CD4-positive, alpha-beta T cell treated with Interleukin-1 beta for 1 hour (primary cell): ENCODE measurements around the gene APLNR.
A peak's percentile ranks its signal among the peaks of the same experiment; 100 is the strongest.

Experiments
- DNase-seq, 2 donors: peaks; one replicate each; pipeline ENCODE4 v3.0.0-alpha.2; 2020 to 2022

Gene APLNR

GRCh38 chr11:57251037-57251436, 14.0 kb upstream of the APLNR start:
- no peak for DNase-seq

DNA sequence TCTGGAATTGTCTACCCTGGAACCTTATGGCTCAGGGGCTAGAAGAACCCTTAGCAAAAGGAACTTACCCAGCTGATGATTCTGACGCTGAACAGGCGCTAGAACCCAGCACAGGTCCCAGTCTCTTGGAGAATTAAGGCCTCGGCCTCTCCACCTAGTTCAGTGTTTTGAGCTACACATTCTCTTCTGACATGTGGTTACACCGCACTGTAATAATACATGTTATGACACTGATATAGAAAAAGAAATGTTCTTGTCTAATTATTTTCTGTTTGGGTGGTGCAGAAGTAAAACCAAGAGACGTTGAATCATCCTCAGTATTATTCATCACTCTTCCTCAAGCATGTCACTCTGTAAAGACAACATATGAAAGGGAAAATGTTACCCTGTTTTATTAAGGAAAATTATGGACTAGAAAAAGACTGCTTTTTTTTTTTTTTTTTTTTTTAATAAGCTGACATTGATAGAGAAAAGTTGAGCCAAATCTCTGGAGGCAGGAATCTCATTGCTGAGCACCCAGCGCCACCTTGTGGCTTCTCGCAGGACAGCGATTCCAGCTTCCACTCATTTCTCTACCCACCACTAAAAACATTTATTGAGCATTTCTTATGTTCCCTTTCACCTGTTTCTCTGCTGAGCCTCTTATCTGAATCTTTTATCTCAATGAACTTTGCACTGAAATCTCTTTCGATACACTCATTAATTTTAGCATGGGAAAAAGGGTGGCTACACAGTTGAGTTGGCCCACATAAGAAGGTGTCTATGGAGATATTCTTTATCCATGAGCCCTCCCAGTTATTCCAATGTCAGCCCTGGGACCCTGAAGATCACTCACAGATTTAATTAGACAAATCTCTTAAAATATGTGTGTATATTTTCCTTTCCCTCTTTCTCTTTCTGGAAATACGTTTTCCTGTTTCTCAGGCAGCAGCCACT, 12.6 kb upstream of the APLNR start:
- peak; percentile 8 to 11 for DNase-seq

GRCh38 chr11:57248780-57249383, 11.8 kb upstream of the APLNR start:
- DNase-seq = no peak

DNA sequence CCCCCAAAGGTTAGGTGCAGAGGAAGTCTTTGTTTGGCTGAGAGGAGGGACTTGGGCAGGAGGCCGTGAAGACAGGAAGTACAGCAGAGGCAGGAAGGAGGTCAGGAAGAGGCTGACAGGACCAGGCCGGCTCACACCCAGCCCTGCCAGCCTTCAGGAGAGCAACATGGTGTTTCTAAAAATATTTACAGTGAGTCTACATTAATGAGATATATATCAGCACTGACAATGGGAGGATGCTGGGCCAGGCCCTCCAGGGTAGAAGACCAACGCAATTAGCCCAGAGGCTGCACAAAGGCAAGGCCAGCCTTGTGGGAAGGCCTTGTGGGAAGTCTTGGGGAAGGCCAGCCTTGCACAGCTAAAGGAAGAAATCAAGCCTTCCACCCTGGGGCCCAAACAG, 7.9 kb upstream of the APLNR start:
- no peak for DNase-seq

DNA sequence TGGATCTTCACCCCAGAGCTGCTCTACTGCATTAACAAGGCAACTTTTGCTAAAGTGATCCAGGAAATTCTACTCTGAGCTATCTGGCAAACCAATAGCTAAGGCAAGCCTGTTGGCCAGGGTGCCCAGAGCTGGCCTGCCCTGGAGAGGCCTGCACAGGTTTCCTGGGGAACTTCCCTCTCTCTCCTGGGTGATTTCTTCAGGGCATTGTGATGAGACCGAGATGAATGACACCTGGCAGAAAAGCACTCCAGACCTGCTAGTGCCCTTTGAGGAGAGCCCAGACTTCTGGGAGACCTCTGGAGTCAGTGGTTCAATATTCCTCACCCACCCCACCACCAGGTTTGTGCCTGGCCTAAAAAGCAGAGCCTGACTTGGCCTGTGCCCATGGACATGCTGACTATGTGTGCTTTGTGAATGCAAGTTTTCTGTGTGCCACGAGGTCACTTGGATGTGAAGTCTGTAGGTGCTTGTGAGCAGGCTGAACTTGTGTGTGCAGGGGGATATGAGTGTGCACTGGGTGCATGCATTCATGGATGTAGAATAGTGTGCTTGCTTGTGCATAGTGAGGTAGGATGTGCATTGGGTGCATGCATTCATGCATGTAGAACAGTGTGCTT, 4.4 kb upstream of the APLNR start:
- no peak for DNase-seq

GRCh38 chr11:57240757-57241156, 3.7 kb upstream of the APLNR start:
- DNase-seq = no peak

DNA sequence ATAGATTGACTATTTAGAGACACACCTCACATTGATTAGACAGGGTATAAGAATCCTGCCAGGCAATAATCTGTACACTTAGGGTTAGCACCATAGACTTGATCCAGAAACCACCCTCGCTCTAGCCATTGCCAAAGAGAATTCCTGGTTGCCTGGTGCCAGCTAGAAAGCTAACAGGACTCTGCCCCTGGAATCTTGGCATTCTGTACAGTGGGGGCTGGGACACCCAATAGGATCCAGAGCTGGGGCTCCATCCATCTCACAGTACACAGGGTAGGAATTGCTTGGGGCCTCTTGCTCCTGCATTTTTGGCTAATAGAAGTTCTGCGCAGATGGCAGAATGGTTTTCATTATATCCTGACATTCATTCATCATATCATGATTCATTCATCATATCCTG, 3.0 kb upstream of the APLNR start:
- DNase-seq = no peak

DNA sequence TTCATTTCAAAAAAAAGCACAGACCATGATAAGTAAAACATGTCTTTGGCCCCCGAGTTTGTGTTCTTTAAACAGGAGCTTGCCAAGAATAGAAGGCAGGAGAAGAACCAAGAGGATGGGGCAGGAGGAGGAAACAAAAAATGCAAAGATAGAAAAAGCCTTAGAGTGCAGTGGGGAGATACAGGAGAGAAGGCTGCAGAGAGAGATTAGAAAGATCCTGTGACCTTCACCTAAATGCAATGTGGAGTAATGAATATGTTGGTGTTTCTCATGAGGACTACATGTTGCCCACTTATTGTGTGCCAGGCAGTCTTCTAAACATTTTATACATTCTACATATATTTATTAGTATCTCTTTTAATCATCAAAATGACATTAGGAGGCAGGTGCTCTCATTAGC, 2.3 kb upstream of the APLNR start:
- no peak for DNase-seq

GRCh38 chr11:57235761-57236703, 1.0 kb downstream of the APLNR start:
- no peak for DNase-seq

GRCh38 chr11:57233702-57234101, 3.3 kb downstream of the APLNR start:
- no peak for DNase-seq

- no peak for DNase-seq
Measured at GRCh38 chr11:57231539-57232253, 5.4 kb downstream of the APLNR start.

DNA sequence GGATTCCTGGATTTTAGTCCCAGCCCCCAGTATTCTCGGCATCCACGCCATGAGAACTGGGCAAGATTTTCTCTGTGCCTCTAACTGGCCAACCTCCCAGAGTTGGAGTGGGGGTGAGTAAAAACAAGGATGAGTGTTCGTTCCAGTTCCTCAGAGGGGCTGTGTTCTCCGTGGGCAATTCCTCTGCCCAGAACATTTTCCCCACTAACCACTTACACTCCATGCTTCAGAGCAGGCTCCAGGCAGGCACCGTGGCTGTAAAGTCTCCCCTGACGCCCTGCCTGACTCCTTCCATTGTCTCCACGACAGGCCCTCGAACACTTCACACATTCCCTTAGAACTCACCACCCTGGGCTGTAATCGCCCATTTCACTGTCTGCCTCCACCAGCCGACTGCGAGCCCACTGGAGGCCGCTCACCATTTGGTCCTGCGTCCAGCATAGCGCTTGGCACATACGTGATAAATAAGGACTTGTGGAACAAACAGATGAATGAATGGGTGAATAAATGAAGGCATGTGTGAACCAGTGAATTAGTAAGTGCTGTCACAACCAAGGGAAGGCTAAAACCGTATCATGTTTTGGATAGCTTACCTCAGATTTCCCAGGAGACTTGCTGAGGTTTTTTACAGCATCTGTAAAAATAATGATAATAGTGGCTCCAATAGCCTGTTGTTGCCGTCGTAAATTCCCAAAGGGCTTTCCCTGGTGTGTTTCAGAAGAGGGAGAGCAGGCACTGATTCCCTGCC, 6.1 kb downstream of the APLNR start:
- no peak for DNase-seq

GRCh38 chr11:57230316-57230715, 6.7 kb downstream of the APLNR start:
- DNase-seq = no peak

DNA sequence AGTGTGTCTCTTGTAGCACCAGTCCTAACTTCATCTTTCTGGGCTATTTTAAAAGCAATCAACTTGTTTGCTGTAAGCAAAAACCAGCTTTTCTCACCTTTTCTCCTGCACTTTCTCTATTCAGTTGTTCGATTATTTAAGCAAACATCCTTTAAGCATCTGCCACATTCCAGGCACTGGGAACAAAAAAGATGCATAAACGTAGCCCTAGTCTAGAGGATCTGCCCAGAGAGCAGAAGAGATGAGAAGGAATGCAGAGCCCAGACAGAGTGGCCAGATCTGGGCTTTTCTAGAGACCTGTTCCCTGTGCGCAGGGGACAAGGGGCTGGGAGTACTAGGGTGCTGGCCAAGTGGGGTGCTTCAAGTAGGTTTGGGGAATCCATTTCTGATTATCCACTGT, 8.4 kb downstream of the APLNR start:
- DNase-seq = no peak

DNA sequence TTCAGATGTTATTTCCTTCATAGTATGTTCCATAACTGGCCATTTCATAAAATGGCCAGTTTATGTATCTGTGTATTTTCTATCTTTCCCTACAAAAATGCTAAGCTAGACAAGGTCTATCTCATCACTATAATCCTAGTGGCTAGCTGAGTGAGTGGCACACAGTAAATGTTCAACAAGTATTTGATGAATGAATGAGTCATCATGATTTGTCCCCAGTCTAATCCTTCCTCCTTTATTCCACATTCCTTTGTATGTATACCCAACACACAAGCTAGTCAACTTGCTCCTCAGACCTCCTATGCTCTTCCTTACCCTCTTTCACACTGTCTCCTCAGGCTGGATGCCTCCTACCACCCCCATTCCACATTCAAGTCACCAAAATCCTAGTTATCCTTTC, 12.5 kb downstream of the APLNR start:
- no peak for DNase-seq

GRCh38 chr11:57224128-57224527, 12.9 kb downstream of the APLNR start:
- DNase-seq = no peak

DNA sequence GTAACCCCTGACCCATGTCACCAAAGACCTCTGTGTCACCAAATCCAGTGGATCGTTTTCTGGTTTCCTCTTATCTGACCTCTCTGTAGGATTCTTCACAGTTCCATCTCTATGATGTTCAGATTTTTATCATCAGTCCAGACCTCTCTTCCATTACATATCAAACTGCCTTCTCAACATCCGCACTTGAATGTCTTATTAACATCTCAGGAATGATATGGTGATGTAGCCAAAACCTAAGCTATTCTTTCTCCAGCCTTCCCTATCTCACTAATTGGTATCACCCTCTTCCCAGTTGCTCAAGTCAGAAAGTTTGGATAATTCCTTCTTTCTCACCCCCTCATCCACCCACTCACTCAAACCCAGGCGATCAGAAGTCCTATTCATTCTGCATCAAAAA, 13.4 kb downstream of the APLNR start:
- no peak for DNase-seq

GRCh38 chr11:57222239-57222638, 14.8 kb downstream of the APLNR start:
- no peak for DNase-seq

GRCh38 chr11:57219021-57219627, 17.9 kb downstream of the APLNR start:
- no peak for DNase-seq

DNA sequence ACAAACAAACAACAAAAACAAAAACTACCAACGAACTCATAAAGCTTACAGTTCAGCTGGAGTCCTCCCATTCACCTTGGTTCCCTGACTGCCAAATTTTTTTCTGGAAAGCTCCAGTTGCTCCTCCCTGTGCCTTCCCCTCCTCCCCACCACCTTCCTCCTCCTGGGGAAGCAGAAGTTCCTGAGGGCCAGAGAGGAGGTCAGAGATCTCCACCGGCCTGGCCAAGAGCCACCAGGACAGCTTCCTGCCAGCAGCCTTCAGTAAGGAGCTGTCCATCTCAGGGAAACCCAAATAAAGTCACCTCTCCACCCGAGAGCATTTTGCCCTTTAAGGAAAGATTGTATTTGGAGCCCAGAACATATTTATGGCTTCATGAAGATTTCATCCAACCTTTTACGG, 20.0 kb downstream of the APLNR start:
- no peak for DNase-seq

DNA sequence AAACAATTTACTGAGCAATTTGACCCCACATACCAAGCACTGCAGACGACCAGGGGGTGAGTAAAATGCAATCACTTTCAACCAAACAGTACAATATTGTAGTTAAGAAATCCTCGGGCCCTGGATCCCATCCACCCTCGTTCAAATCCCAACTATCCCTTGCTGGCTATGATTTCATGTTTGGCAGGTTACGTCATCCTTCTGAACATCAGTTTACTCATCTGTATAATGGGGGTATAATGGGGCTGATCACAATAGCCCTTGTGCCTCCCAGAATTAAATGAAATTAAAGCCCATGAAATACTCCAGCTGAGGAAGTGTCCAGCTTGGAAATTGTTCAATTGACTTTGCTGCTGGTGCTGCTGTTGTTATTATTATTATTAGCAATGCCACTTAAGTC, 20.6 kb downstream of the APLNR start:
- no peak for DNase-seq
